HG02610 (cell line): ENCODE data around the gene SLC9A7.

ENCODE experiments used
- ATAC-seq: cut with Tn5 transposase; IDR thresholded peaks from one replicate; pipeline ENCODE4 v1.9.1; 2021; ENCODE audit warnings: mild to moderate bottlenecking, moderate library complexity; ENCODE audit not compliant: unreplicated experiment

The SLC9A7 gene

DNA sequence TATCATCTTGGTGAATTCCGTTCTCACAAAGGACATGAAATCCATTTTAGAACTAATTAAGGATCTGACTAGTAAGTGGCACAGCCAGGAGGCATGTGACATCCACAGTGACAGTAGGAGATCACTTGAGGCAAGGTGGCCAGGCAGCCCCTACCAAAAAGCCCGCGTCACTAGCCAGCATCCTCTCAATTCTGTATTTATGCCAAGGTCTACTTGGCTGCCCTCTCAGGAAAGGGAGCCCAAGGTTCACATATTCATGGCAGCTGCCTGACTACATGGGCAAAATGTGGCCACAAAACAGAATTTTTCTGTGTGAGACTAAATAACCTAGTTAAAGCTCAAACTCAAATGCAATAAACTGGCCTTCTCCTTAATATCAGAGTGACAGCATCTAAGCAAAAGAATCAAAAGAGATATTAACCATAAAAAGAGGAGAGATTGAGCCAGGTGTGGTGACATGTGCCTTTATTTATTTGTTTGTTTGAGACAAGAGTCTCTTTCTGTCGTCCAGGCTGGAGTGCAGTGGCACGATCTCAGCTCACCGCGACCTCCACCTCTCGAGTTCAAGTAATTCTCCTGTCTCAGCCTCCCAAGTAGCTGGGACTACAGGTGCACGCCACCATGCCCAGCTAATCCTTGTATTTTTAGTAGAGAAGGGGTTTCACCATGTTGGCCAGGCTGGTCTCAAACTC is 51.5 kb downstream of the SLC9A7 start:
- ATAC-seq = no peak

DNA sequence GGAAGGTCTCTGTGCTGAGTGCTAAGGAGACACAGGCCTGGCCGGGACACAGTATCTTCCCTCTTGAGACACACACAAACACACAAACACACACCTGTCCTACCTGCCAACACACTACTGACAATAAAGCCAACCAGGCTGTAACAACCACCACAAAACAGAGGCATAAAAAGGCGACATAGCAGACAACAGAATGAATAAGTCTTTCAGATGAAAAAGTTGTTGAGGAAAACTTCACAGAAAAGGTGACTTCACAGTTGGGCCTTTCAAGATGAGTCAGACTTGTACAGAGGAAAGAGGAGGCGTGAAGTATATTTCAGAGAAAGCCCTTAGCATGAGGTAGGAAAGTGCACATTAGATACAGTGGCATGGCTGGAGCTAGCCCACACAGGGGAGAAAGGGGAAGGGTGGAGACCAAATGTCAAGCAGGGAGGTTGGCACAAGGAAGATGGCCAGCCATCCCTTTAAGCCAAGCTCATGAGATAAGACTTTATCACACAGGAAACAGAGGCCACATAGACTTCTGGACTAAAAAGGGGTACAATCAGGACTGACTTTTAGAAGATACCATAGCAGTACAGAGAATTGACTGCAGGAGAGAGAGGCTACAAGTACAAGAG is 54.0 kb downstream of the SLC9A7 start:
- peak; percentile 93 for ATAC-seq

DNA sequence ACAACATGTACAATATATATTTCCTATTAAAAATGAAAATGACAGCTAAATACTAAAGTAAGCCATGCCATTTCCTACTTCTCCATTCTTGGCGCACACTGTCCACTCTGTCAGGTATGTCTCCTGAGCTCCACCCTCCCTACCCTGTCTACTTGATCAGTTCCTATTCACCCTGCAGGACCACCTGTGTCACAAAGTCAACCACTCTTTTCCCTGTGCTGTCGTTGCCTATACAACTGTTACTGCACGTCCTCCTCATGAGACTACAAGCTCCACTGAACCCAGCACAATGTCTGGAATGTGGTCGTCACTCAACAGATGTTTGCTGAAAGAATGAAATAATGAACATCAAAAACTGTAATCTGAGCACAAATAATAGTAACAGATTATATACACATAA is 54.9 kb downstream of the SLC9A7 start:
- ATAC-seq = no peak

DNA sequence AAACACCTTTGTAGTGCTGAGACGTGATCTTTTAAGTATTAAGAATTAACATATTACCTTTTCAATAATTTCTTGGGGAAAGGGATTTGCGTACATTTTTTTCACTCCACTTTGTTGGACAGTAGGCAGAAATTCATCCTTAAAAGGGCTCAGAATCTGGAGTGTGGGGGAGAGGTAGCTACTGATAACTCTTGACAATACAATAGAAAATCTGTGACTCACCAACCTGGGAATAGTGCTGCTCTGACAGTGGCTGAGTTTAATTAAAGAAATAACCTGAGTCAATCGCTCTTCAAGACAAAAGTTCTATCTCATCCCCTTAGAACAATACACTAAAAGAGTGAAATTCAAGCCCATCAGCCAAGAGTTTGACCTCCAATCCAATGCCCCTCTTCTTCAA is 60.2 kb downstream of the SLC9A7 start:
- no peak for ATAC-seq

DNA sequence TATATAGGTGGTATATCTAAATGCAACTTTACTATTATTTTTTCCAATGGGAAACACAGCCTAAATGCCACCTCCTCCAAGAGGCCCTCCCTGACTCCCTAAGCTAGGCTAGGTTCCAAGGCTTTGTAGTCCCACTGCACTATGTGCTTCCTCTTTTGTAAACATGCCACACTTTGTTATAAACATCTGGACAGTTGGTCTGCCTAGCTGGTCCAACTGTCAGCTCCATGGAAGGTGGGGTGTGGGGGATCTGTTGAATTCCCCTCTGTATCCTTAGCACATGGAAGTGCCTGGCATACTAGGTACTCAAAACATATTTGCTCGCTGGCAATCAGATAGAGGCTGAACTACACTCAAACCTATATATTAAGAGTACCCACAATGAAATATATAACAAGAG is 63.4 kb downstream of the SLC9A7 start:
- no peak for ATAC-seq

DNA sequence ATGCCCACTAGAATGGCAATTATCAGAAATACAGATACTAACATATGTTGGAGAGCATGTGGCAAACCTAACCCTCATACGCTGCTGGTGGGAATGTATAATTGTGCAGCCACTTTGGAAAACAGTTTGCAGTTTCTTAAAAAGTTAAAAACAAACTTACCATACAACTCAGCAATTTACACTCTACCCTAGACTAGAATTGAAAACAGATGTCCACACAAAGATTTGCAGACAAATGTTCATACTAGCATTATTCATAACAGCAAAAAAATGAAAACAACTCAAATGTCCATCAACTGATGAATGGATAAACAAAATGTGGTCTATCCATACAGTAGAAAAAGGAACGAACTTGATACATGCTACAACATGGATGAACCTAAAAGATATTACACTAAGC is 64.4 kb downstream of the SLC9A7 start:
- ATAC-seq = no peak

DNA sequence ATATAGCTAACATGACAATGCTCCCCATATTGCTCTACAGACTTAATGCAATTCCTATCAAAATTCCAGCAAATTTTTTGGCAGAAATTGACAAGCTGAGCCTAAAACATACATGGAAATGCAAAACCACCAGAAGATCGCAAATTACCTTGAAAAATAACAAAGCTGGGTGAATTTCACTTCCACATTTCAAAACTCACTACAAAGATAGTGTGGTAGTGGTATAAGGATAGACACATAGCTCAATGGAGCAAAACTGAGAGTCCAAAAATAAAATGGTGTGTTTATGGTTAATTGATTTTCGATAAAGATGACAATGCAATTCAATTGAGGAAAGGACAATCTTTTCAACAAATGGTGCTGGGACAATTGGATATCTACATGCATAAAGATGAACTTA is 65.8 kb downstream of the SLC9A7 start:
- ATAC-seq = peak; percentile 54

DNA sequence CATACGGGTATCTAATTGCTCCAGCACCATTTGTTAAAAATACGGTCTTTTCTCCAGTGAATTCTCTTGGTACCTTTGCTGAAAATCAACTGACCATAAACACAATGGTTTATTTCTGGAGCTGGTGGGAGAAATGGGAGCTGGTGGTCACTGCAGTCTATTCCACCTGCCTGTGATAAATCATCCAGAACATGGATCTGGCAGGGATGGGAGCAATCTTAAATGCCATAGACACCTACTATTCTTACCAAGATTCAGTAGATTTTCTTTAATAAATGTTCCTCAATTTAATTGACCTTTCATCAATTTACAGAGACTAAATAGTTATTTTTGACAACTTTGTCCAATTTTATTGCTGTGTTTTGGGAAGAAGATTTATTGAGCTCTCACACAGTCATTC is 68.1 kb downstream of the SLC9A7 start:
- no peak for ATAC-seq

DNA sequence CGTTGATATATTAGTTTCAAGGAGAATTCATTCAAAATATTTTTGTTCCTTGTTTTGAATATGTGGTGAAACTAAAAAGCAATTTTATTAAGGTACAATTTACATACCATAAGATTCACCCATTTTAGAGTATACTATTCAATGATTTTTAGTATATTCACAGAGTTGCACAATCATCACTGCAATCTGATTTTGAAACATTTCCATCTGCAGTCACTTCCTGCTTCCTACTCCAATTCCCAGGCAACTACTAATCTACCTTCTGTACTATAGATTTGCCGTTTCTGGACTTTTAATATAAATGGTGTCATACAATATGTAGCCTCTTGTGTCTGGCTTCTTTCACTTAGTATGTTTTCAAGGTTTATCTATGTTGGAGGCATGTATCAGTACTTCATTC is 71.3 kb downstream of the SLC9A7 start:
- ATAC-seq = no peak

DNA sequence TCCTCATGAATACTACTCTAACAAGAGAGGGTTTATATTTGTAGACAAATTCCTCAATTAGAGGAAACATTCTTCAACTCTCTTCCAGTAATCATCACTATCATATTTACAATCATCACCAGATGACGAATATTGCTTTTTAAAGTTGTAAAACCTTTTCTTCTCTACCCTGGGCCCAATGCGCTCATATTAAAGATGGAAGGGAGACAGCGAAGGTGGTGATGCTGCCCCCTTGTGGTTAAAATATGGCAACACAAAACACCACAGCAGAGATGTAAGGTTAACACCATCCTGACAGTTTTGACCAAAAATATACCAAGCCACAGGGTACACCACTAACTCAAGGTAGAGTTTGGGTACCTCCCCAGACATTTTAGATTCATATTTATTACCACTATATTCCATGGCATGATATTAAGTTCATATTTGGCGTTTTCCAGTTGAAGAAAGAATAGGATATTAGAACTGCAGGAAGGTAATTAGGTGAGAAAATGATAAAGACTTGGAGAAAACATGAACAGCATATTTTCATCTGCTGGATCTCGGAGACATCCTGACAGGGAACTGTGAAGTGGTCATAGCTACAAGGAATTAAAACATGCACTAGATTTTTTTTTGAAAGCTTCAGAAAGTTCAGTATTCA is 72.8 kb downstream of the SLC9A7 start:
- no peak for ATAC-seq

DNA sequence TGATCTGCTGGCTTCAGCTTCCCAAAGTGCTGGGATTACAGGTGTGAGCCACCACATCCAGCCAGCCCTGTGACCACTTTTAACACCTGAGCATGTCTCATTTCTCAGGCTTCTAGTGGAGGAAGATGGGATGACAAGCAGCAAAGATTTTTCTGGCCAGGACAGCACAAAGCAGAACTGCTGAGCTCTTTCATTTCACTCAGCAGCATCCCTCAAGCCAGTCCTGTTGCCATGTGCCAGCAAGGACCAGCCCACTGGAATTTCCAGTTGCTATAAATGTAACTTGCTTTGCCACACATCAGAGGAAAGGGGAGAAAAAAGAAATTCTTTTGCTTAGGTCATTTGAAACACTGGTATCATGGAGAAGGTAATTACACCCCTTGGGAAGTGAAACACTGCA is 75.9 kb downstream of the SLC9A7 start:
- ATAC-seq = peak; percentile 70

DNA sequence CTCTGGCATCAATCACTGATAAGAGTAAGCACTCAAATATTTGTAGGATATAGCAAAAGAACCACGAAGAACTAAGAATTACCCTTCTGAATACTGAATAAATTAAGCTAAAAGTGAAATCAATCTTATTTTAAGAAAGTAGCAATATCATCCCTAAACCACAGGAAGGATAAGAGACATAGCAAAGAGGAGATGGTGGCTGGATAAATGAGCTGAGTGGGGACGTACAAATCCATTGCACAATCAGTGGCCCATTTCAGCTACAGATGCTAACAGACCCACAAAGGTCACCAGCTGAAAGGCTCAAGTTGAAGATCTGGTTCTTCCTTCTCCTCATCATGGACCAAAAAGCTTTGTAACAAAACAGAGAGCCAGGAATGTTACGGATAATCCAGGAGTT is 77.1 kb downstream of the SLC9A7 start:
- no peak for ATAC-seq

DNA sequence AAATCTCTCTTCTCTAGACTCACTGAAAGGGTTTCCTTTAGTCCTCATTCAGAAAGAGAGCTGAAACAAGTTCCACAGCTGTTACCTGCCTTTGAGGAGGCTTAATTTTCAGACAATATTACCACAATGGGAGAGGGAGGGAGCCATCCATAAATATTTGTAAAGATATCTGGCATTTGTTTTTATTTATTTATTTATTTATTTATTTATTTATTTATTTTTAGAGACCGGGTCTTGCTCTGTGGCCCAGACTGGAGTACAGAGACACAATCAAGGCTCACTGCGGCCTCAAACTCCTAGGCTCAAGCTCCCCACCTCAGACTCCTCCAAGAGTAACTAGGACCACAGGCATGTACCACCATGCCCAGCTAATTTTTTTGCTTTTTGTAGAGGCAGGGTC is 80.7 kb downstream of the SLC9A7 start:
- ATAC-seq = no peak

DNA sequence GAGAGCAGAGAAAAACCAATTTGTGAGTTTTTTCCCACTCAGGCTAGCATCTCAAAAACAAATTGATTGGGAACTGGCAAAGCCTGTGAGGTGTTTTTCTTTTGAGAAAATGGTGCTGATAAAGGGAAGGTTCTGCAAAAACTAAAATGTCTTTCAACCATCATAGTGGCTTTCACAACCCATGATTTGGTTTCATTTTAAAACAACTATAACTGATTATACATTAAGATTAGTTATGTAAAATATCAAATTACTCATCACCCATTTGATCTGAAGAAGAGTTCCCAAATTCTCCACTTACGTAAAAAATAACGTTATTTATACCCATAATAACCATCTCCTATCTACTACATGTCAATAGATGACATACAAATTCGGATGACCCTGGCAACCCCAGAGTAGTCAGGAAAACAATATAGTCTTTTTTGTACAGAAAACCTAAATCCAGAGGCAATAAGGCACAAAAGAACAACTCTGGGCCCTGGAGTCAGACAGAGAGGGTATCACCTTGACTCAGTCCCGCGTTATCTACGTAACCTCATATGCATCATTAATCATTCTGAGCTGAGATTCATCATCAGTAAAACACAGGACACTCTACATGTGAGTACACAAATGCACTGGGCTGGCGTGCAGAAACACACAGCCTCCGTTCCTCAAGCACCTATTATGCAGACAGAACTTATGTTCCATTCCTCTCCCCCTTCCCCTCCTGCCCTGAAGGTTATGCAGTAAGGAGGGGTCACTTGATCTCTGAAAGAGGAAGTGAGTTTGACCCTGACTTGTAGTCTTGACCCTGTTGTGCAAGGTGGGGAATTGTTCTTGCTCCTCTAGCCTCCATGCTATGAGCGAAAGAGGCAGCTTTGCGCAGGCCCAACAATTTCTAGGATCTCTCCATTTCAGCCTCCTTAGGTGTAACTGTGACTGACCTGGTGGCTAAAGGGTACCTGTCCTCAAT is 82.2 kb downstream of the SLC9A7 start:
- no peak for ATAC-seq

DNA sequence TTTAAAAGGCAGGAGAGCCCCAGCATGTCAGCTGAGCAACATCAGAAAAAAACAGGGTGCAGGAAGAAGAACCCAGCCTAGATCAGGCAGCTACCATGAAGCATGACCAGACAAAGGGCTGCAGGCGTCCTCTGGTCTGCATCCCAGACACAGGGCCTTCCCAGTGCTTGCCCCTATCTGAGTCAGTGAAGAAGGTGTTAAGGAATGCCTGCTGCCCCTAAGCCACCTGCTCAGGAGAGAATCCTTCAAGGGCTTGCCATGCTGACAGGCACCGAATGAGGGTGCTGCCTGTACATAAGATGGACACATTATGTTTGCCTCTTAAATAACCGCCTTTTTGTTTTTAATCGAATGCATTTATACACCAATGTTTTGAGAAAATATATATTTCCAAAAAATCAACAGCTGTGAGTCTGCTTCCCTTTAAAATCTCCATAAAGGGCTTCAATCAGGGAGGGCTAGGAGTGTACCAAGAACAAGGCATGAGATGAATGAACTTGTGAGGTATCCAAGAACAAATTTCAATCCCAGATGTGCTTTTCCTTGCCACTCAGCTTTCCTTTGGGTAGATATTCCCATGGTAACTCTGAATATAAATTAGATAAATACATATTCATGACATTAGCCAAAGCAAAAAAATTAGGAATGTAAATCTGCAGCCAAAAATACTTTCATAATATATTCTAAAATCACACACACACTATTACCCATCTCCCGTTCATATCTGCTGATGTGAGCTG is 85.1 kb downstream of the SLC9A7 start:
- ATAC-seq = no peak

DNA sequence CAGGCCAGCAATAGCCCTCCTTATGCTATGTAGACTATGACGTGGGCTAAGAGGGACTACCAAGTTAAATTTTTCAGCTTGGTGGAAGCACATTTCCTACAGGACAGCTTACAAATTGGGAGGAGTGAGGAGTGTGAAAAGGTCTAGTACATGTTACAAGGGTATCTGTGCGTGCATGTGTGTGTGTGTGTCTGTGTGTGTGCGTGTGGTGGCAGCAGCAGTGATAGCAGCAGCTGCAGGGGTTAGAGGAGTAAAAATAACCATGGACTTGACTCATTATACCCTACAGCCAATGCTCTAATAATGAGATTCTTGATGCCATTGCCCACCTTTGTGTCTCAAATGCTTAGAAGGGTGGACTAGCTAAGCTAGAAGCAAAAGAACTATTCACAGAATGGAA is 88.6 kb downstream of the SLC9A7 start:
- no peak for ATAC-seq

DNA sequence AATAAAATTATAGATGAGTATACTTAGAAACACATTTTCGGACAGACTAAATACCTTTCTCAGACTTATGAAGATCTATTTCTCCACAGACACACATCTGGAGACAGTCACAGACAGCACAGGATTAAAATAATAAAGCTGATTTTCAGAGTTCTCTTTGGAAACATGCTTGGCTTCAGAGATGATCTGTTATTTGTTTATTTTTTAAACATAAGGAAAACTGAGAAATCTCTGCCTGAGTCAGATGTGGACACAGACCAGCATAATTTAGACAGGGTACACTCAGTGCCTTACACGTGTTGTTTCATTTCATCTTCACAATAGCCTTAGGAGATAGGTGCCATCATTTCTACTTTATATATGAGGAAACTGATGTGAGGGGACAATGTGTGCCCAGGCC is 92.1 kb downstream of the SLC9A7 start:
- no peak for ATAC-seq

DNA sequence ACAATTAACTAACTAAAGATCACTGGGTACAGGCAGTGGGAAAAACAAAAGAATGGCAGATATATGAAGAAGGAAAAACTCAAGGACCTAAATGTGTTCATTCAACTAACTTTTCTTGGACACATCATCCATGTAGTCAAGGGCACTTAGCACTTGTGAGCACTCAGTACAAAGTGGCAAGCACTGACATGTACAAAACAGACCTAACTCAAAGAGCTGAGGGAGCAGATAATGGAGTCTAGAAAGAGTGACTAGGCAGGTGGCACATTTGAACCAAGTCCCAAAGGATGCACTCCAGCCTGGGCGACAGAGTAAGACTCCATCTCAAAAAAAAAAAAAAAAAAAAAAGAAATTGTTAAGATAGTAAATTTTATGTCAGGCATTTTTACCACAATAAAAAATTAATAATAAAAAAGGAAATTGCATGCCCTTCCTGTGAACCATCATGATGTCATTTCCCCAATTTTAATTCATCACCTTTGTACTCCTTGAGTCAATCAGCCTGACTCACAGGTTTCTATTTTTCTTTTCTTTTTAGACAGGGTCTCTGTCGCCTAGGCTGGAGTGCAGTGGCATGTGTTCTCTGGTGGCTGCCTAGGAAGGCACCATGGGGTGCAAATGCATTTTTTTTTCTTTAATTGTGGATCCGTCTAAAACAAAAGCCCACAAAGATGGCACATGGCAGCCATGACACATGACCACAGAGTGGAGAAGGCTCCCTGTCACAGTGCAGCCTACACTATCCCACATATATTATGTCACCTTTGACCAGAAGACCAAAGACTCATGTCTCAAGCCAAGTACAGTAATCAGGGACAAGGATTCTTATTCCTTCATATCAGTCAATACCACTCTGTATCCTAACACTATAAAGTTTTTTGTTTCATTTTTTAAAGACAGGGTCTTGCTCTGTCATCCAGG is 93.4 kb downstream of the SLC9A7 start:
- ATAC-seq = no peak

DNA sequence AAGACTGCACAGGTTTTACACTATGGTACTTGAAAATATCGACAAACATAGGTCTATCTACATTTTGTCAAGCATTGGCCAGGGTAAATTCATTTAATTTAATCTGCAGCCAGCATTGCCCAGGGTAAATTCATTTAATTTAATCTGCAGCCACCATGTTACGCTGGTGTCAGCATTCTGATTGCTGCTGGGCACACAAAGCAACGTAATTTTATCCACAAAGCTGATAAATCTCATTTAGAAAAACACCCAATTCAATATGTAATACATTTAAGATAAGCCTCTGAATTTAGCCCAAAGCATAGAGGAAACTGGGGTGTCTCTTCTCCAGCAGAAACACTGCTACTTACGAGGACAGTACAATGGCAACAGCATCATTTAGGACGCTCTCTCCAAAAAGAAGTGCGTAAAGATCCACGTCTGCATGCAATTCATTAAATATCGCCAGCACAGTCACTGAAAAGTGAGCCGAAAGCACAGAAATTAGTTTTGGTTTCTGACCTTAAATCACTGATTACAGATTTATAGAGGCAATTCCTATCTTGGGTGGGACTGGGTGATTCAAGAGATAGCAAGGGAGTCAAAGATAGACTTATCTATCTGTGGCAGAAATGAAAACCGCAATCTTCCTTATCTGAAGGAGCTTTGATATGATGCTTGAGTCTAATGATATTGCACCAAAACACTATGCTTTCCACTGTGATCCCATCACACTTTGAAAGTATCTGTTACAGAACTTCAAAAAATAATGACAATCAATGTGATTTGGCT is 96.5 kb downstream of the SLC9A7 start:
- ATAC-seq = no peak
